H1 (cell line): ENCODE results near the gene FOXJ2. TPM values are rescaled to one million over a fixed set of nuclear protein-coding genes. Genes with fewer than 3 reads are reported as not detected.

ENCODE experiments used
- CTCF ChIA-PET: fragments of 300-600 bp; sonication (Branson Sonifier 250); formaldehyde crosslinking; loops from one replicate; lab custom pipeline; 2021; ENCODE audit not compliant: partially characterized antibody; lab: Charles Lee
- POLR2A ChIA-PET: fragments of 300-600 bp; sonication (Branson Sonifier 250); formaldehyde crosslinking; loops from one replicate; lab custom pipeline; 2021; ENCODE audit warnings: inconsistent platforms; ENCODE audit not compliant: partially characterized antibody; lab: Charles Lee
- DNase-seq, 2 experiments: peaks; one replicate each; pipeline versions ENCODE4 v3.0.0 to v3.0.0-alpha.2; 2010 to 2022; ENCODE audit warnings: low spot score in 2 of 2, low read depth in 1 of 2, mixed read lengths in 1 of 2
- FAIRE-seq: peaks from 2 replicates; lab custom pipeline; 2011; peaks lifted over from hg19 to GRCh38; lab: Jason Lieb, UNC
- H2AFZ ChIP-seq: 2 replicates; pipeline ENCODE4 v1.8.1; 2012; ENCODE audit warnings: low read length, inconsistent platforms
- H2AK5ac ChIP-seq: 2 replicates; pipeline ENCODE4 v1.6.1; 2013; ENCODE audit warnings: low read depth, low read length
- H2BK120ac ChIP-seq: replicated peaks from 2 replicates; pipeline ENCODE3; 2013; ENCODE audit warnings: low read depth, low read length, inconsistent platforms
- H2BK12ac ChIP-seq: 2 replicates; pipeline ENCODE4 v1.6.1; 2013; ENCODE audit warnings: low read depth, low read length
- H2BK15ac ChIP-seq: 2 replicates; pipeline ENCODE4 v1.6.1; 2013; ENCODE audit warnings: low read length
- H2BK20ac ChIP-seq: 2 replicates; pipeline ENCODE4 v1.6.1; 2013; ENCODE audit warnings: low read length
- H2BK5ac ChIP-seq: 2 replicates; pipeline ENCODE4 v1.6.1; 2013; ENCODE audit warnings: low read depth, low read length
- H3K14ac ChIP-seq: 2 replicates; pipeline ENCODE4 v1.6.1; 2013; ENCODE audit warnings: inconsistent platforms; ENCODE audit not compliant: insufficient read length
- H3K18ac ChIP-seq: 2 replicates; pipeline ENCODE4 v1.6.1; 2013; ENCODE audit warnings: low read length; ENCODE audit errors: extremely low read depth
- H3K23ac ChIP-seq: 2 replicates; pipeline ENCODE4 v1.6.1; 2013; ENCODE audit warnings: inconsistent platforms; ENCODE audit not compliant: insufficient read length
- H3K23me2 ChIP-seq: 2 replicates; pipeline ENCODE4 v1.6.1; 2013; ENCODE audit warnings: low read depth, low read length
- H3K27ac ChIP-seq: 2 replicates; pipeline ENCODE4 v1.6.1; 2011; ENCODE audit warnings: low read depth, low read length, inconsistent platforms
- H3K27me3 ChIP-seq, 4 experiments: replicated peaks in 1 of 4; 1 replicate in 1 of 4; 2 replicates in 3 of 4; pipeline versions ENCODE4 v1.6.1 to v1.8.1; 2011 to 2013; ENCODE audit warnings: low read length in 3 of 4, mild to moderate bottlenecking in 3 of 4, inconsistent platforms in 2 of 4, mixed read lengths in 2 of 4, moderate library complexity in 1 of 4; ENCODE audit not compliant: control insufficient read depth in 3 of 4, insufficient read depth in 3 of 4; ENCODE audit errors: extremely low read depth in 1 of 4
- H3K36me3 ChIP-seq, 4 experiments: 2 replicates each; pipeline versions ENCODE4 v1.6.1 to v1.8.1; 2011 to 2013; ENCODE audit warnings: mild to moderate bottlenecking in 4 of 4, low read length in 3 of 4, moderate library complexity in 2 of 4, control low read depth in 1 of 4, inconsistent platforms in 1 of 4; ENCODE audit not compliant: insufficient read depth in 4 of 4, control insufficient read depth in 2 of 4
- H3K4ac ChIP-seq: replicated peaks from 2 replicates; pipeline ENCODE3; 2013; ENCODE audit warnings: low read length, low read depth, mixed read lengths, inconsistent platforms; ENCODE audit not compliant: insufficient read length
- H3K4me1 ChIP-seq, 4 experiments: replicated peaks in 1 of 4; 1 replicate in 1 of 4; 2 replicates in 3 of 4; pipeline versions ENCODE4 v1.6.1 to v1.8.1; 2011 to 2013; ENCODE audit warnings: low read length in 3 of 4, inconsistent platforms in 2 of 4, mixed read lengths in 1 of 4; ENCODE audit not compliant: insufficient read depth in 4 of 4, control insufficient read depth in 3 of 4
- H3K4me2 ChIP-seq, 2 experiments: 2 replicates each; pipeline versions ENCODE4 v1.6.1 to v1.8.1; 2011 to 2013; ENCODE audit warnings: low read depth in 2 of 2, low read length in 2 of 2, control low read depth in 1 of 2, inconsistent platforms in 1 of 2, mild to moderate bottlenecking in 1 of 2; ENCODE audit not compliant: insufficient read depth in 1 of 2
- H3K4me3 ChIP-seq, 4 experiments: fragments of 200-600, 300-600 bp in 1 of 4; sonication (generic), shearing (Covaris generic), sonication (Bioruptor Twin) in 1 of 4; 2 replicates each; pipeline versions ENCODE4 v1.5.1 to v1.8.1; 2011 to 2016; ENCODE audit warnings: low read length in 4 of 4, low read depth in 3 of 4, control low read depth in 2 of 4, inconsistent platforms in 2 of 4, mild to moderate bottlenecking in 2 of 4, mixed read lengths in 1 of 4, moderate library complexity in 1 of 4; ENCODE audit not compliant: insufficient read depth in 2 of 4; ENCODE audit errors: extremely low read depth in 1 of 4
- H3K56ac ChIP-seq: replicated peaks from 2 replicates; pipeline ENCODE3; 2013; ENCODE audit warnings: low read depth, mild to moderate bottlenecking, mixed read lengths, low read length, inconsistent platforms; ENCODE audit not compliant: insufficient read length
- H3K79me1 ChIP-seq: 2 replicates; pipeline ENCODE4 v1.6.1; 2013; ENCODE audit warnings: low read depth, low read length, control low read depth
- H3K79me2 ChIP-seq, 2 experiments: 2 replicates each; pipeline versions ENCODE4 v1.6.1 to v1.8.1; 2012 to 2013; ENCODE audit warnings: low read length in 2 of 2, mild to moderate bottlenecking in 2 of 2, inconsistent platforms in 1 of 2; ENCODE audit not compliant: insufficient read depth in 2 of 2, control insufficient read depth in 1 of 2
- H3K9ac ChIP-seq, 4 experiments: replicated peaks in 1 of 4; 1 replicate in 1 of 4; 2 replicates in 3 of 4; pipeline versions ENCODE4 v1.6.1 to v1.8.1; 2011 to 2013; ENCODE audit warnings: low read depth in 3 of 4, low read length in 3 of 4, control low read depth in 2 of 4, mild to moderate bottlenecking in 2 of 4, moderate library complexity in 2 of 4, inconsistent platforms in 1 of 4; ENCODE audit errors: extremely low read depth in 1 of 4
- H3K9me3 ChIP-seq, 2 experiments: 2 replicates each; pipeline versions ENCODE4 v1.6.1 to v1.8.1; 2012 to 2013; ENCODE audit warnings: mild to moderate bottlenecking in 2 of 2, moderate library complexity in 2 of 2, control low read depth in 1 of 2, inconsistent platforms in 1 of 2, low read depth in 1 of 2, low read length in 1 of 2, mixed read lengths in 1 of 2; ENCODE audit not compliant: insufficient read depth in 2 of 2
- H4K20me1 ChIP-seq, 2 experiments: replicated peaks in 1 of 2; 2 replicates each; pipeline versions ENCODE3 to v1.8.1; 2011 to 2013; ENCODE audit warnings: inconsistent platforms in 2 of 2, low read length in 2 of 2, mild to moderate bottlenecking in 1 of 2; ENCODE audit not compliant: insufficient read depth in 2 of 2, control insufficient read depth in 1 of 2
- H4K5ac ChIP-seq: 2 replicates; pipeline ENCODE4 v1.6.1; 2013; ENCODE audit warnings: low read length, low read depth, mixed read lengths, inconsistent platforms; ENCODE audit not compliant: insufficient read length
- H4K8ac ChIP-seq: 2 replicates; pipeline ENCODE4 v1.8.0; 2013; ENCODE audit warnings: mild to moderate bottlenecking, moderate library complexity, low read length, inconsistent platforms; ENCODE audit not compliant: insufficient read depth; ENCODE audit errors: extremely low read depth
- H4K91ac ChIP-seq: replicated peaks from 2 replicates; pipeline ENCODE3; 2013; ENCODE audit warnings: low read length, mixed read lengths, inconsistent platforms; ENCODE audit not compliant: insufficient read length
- BRCA1 ChIP-seq: IDR thresholded peaks from 2 replicates; pipeline ENCODE4 v1.6.1; 2012; ENCODE audit warnings: low read depth, low read length, improper control_type of control experiment
- CEBPB ChIP-seq: IDR thresholded peaks from 2 replicates; pipeline ENCODE4 v1.6.1; 2012; ENCODE audit warnings: low read depth, low read length
- GTF2F1 ChIP-seq: IDR thresholded peaks from 2 replicates; pipeline ENCODE4 v1.6.1; 2012; ENCODE audit warnings: low read depth, low read length, improper control_type of control experiment, borderline replicate concordance
- KDM1A ChIP-seq: fragments of 200-600, 300-600 bp; sonication (generic); IDR thresholded peaks from 2 replicates; pipeline ENCODE4 v1.7.1; 2016; ENCODE audit warnings: mild to moderate bottlenecking, low read length, borderline replicate concordance
- KDM4A ChIP-seq: IDR thresholded peaks from one replicate; pipeline ENCODE4 v1.7.1; 2012; ENCODE audit warnings: low read depth, mild to moderate bottlenecking, moderate library complexity, low read length, inconsistent platforms; ENCODE audit not compliant: severe bottlenecking
- RBBP5 ChIP-seq: IDR thresholded peaks from 2 replicates; pipeline ENCODE4 v1.7.1; 2012; ENCODE audit warnings: low read depth, mild to moderate bottlenecking, inconsistent platforms, low read length, moderate library complexity, borderline replicate concordance
- SAP30 ChIP-seq: fragments of 300-600 bp; sonication (generic); IDR thresholded peaks from 2 replicates; pipeline ENCODE4 v1.7.1; 2012; ENCODE audit warnings: low read length, moderate library complexity, mild to moderate bottlenecking, inconsistent platforms; ENCODE audit not compliant: insufficient read depth, insufficient replicate concordance
- SP4 ChIP-seq: IDR thresholded peaks from 2 replicates; pipeline ENCODE4 v1.6.1; 2012; ENCODE audit warnings: low read length, inconsistent platforms
- SUZ12 ChIP-seq: fragments of 200-600 bp; sonication (generic); IDR thresholded peaks from 2 replicates; pipeline ENCODE4 v1.6.1; 2012; ENCODE audit warnings: mild to moderate bottlenecking, inconsistent platforms, low read length, moderate library complexity, mixed read lengths
- TAF1 ChIP-seq: IDR thresholded peaks from 2 replicates; pipeline ENCODE4 v1.6.1; 2011; ENCODE audit warnings: mild to moderate bottlenecking, low read depth, low read length
- TAF7 ChIP-seq: optimal IDR thresholded peaks from 2 replicates; pipeline ENCODE3; 2011; ENCODE audit warnings: low read depth, mild to moderate bottlenecking, inconsistent platforms, low read length, moderate library complexity, borderline replicate concordance
- TEAD4 ChIP-seq: IDR thresholded peaks from 2 replicates; pipeline ENCODE4 v1.6.1; 2012; ENCODE audit warnings: low read depth, low read length, inconsistent platforms, mixed read lengths
- ZNF274 ChIP-seq: IDR thresholded peaks from 2 replicates; pipeline ENCODE4 v1.7.0; 2012; ENCODE audit warnings: low read length, borderline replicate concordance; ENCODE audit errors: extremely low read depth
- WGBS, 2 experiments: shearing (Covaris generic) in 1 of 2; methylation state at CpG; one replicate each; pipeline versions ENCODE4 v1.1.6 to v1.1.7; 2013 to 2015; ENCODE audit warnings: low lambda C conversion rate in 2 of 2, mixed read lengths in 2 of 2, inconsistent platforms in 1 of 2, low coverage in 1 of 2, missing lambda C conversion rate in 1 of 2; ENCODE audit not compliant: insufficient replicate concordance in 2 of 2, insufficient coverage in 1 of 2, insufficient read length in 1 of 2; ENCODE audit errors: extremely low coverage in 1 of 2, missing lambda C conversion rate in 1 of 2; 5-methylcytosine and 5-hydroxymethylcytosine counted together
- polyA plus RNA-seq, 7 experiments: library from polyadenylated mRNA; depleted of rRNA in 3 of 7; stranded (reverse) in 5 of 7; unstranded in 2 of 7; fragments of >200 nt in 5 of 7; fragments of 200-250 nt in 2 of 7; gene quantifications; 1 replicate in 5 of 7; 2 replicates in 1 of 7; 4 replicates in 1 of 7; pipeline versions ENCODE4 v1.2.1 to v1.2.3, GENCODE V29; 2011 to 2013; ENCODE audit warnings: missing spikeins in 2 of 7, mixed read lengths in 2 of 7
- total RNA-seq: library from RNA; stranded (reverse); fragmentation: NEBNext Ultra II Directional; extraction: Animal tissue kit (Norgen Biotek cat#: 25700); gene quantifications from 2 replicates; pipeline ENCODE4 v1.2.1, GENCODE V29; 2021

Gene FOXJ2
- total and polyA plus RNA-seq, 2 of the 8 experiments (the other 6 are each of a cell fraction or from before 2014, with no cell fraction given): 4.2 to 9.3 TPM

- no peak overlapping the region for H2BK12ac ChIP-seq
- H4K91ac ChIP-seq: no peak overlapping the region
- peaks cover 0 to 6% (median 2%) of the 10 kb centered on the region in 4 experiments; a peak in 5 of 7 replicates for H3K4me1 ChIP-seq
- H3K4me2 ChIP-seq: no peak overlapping the region
- H4K5ac ChIP-seq: no peak overlapping the region
- no peak overlapping the region for H3K27ac ChIP-seq
- no peaks in the 10 kb centered on the region for H3K79me1 ChIP-seq
- H3K4me3 ChIP-seq: no peak overlapping the region
- 0 out of 2 replicates have a peak overlapping the region, but pooled peaks have one; percentile 15 for H2AFZ ChIP-seq
- no peak overlapping the region for H3K4ac ChIP-seq
- no peak overlapping the region for H3K14ac ChIP-seq
- no peak overlapping the region for H3K56ac ChIP-seq
- H3K23me2 ChIP-seq: no peaks in the 10 kb centered on the region
- H2AK5ac ChIP-seq: no peak overlapping the region
- H2BK120ac ChIP-seq: no peak overlapping the region
- no peak overlapping the region for H2BK15ac ChIP-seq
- H3K23ac ChIP-seq: no peak overlapping the region
- no peaks in the 10 kb centered on the region for H4K20me1 ChIP-seq
- no peak overlapping the region for H3K18ac ChIP-seq
- no peak for DNase-seq
- no peaks in the 10 kb centered on the region for H3K36me3 ChIP-seq
- POLR2A ChIA-PET: interaction anchor here (0.9 kb wide), 1 partner anchor 18 kb away, joined by 4 read pairs; no protein-coding TSS in a partner anchor
- H2BK20ac ChIP-seq: no peak overlapping the region
- FAIRE-seq: no peak
- H2BK5ac ChIP-seq: no peak overlapping the region
- 74% methylated on average over 1 of the region's 1 CpG; no CpG with 5 or more reads in 1 of the 2 experiments for WGBS, 2 experiments
- CTCF ChIA-PET: interaction anchor here (0.6 to 4.4 kb wide), 5 partner anchors 31 to 328 kb away, joined by 3 to 66 read pairs (median 4); partner anchors contain the start of gene SLC2A3
- no peaks in the 10 kb centered on the region for H3K27me3 ChIP-seq
- no peak overlapping the region for H3K9ac ChIP-seq
- no peak overlapping the region for H4K8ac ChIP-seq
- no peaks in the 10 kb centered on the region for H3K79me2 ChIP-seq
- no peaks in the 10 kb centered on the region for H3K9me3 ChIP-seq
- TF ChIP-seq TAF7 (no peak), SP4 (no peak), CEBPB (no peak), ZNF274 (no peak), TAF1 (no peak), GTF2F1 (no peak), RBBP5 (no peak), TEAD4 (no peak), SUZ12 (no peak), KDM1A (no peak), KDM4A (no peak), SAP30 (no peak), BRCA1 (no peak)
Measured at GRCh38 chr12:7991535-7991934, 41.0 kb upstream of the FOXJ2 start.
